Activated CD8-positive, alpha-beta memory T cell treated with anti-CD3 and anti-CD28 coated beads, Interleukin-2, amount 50 U/mL, for 4 hours (primary cell): ENCODE results near the gene PLPP6.

ENCODE experiments used
- DNase-seq: peaks from one replicate; pipeline ENCODE4 v3.0.0-alpha.2; 2020

The PLPP6 gene

DNA sequence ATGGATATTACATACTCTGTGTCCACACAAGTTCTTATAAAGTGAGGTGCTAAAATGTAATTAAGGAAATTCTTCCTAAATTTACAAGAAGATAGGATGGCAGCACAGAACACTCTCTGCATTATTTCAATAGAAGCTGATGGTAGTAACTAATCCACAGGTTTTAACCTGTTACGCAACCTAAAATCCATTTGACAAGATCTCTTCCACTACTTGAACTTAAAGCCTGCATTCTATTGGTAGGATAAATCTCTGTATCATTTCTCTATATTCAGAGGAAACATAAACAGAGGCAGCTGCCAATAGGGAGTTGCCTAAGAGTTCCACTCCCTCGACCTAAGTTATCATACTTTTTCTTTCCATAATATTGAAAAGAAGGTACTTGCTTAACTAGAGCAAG, 38.8 kb downstream of the PLPP6 start:
- DNase-seq = no peak

DNA sequence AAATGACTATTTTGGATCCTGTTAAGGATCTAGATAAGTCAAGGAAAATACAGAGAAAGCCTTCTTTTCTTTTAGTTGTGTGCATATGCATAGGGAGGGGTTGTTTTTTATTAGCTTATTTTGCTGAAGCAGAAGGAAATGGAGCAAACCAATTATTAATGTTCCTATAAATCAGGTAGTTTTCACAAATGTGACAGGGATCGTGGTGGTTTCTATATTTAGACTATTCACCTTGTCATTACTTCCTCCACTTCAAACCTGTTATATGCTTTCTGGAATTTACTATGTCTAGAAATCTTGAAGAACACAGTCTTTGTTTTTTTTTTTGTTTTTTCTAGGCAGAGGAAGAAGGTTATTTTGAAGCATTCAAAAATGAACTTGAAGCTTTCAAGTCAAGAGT, 39.4 kb downstream of the PLPP6 start:
- DNase-seq = no peak

DNA sequence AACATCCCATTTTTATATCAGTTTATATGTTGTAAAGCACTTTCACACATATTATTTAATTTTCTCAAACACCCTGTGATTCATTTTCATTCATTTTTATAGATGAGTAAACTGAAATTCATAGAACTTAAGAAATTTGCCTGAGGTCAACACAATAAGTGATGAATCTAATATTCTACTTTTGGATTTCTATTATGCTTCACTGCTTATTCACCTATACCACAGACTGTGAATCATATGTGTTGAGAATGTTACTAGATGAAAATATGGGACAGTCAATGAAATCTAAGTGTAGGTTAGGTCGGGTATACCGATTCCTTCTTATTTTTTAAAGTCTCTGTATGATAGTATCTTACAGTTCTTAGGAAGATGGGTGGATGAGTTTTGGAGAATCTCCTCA, 42.0 kb downstream of the PLPP6 start:
- DNase-seq = no peak

DNA sequence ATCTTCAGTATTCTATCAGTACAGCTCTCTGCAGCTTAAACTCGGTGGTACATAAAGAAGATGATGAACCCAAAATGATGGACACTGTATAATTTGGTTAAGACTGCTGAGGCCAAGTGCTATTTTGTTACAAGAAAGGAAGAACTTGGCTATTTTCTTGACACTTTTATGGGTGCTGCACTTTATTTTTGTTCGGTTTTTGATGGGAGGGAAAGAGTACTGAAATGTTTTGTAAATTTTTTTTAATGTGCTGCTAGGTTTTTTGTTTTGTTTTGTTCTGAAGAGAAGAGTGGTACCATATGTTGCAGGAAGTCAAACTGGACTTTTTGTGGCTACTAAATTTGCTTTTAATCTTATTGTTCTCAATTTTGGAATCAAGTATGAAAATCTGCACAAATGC, 43.9 kb downstream of the PLPP6 start:
- no peak for DNase-seq

DNA sequence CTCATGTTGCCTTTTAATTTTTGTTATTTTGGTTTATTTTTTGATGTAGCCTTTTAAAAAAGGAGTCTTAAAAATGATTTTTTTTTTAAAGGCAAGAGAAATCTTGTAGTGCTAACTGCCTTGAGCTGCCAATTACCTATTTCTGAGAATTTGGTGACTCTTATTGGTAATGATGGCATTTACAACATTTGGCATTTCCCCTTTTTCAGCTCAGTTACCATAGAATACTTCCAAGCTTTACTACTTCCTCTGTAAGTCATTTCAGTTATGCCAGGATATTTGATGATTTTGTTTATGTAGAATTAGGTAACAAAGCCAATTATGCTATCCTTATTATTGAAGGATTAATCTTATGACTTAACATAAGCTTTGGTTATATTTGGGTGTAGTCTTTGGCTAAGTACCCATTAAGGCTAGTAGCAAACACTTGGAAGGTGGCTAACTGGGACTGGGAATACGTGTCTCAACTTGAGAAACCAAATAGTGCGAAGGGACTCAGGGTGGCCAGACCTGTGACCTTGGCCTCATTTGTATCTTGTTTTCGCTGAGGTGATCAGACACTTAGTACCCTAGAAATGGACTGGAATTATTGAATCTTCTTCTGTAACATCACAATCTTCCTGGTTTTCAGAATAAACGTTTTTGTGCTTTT, 45.0 kb downstream of the PLPP6 start:
- no peak for DNase-seq

DNA sequence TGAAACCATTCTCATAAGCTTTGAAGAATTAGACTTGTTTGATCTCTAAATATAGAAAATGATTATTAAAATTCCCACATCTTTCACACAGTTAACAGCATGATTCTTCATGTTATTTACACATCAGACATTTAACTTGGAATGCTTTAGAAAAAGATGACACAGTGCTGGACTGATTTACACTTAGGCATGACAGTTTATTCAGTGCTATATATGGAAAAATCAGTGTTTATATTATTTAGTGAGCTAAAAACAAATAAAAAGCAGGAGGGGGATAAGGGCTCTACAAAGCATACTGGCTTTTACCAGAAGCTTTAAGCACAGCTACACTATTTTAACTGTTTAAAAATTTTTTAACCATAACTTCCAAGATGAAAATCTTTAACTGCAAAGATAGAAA, 47.3 kb downstream of the PLPP6 start:
- no peak for DNase-seq

DNA sequence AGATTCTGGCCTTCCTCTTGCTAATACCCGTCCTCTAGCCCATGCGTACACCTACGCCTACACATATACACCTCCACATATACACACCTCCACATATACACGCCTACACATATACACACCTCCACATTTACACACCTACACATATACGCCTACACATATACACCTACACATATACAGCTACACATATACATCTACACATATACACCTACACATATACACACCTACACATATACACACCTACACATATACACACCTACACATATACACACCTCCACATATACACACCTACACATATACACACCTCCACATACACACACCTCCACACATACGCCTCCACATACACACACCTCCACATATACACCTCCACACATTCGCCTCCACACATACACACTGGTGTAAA, 51.8 kb downstream of the PLPP6 start:
- no peak for DNase-seq

DNA sequence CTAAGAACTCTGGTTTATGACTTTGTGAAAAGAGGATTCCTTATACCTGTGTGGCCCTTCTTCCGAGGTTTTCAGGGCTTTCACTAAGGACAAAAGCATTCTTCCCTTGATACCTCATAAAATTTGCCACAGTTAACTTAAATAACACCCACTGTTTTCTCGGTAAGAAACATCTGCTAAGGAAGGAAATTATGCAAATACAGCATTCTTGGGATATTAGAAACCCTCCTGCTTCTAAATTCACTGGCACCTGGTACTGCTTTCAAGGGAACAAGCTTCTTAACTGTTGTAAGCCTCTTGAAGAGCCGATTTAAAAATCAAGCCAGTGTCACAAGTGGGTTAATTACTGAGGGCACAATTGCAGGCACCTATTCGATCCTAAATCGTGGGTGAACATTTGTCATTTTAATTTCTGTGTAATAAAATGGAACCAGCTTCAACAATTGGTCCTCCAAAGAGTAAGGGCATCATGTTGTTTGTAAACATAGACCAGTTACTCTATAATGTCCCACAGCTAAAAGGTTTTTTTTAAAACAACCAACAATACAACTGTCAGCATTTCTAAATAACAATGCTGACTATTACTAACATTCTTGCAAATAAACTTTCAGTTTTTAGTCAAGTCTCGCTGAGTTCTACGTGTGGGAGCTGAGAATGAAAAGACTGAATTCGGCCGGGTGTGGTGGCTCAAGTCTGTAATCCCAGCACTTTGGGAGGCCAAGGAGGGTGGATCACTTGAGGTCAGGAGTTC, 52.3 kb downstream of the PLPP6 start:
- no peak for DNase-seq
